Lung (tissue), 12 donors: ENCODE data around the gene SETD1A. TPM values are rescaled to one million over a fixed set of nuclear protein-coding genes. Genes with fewer than 3 reads are reported as not detected.

Experiments
- ATAC-seq: fragments of 200-7000 bp; cut with Tn5 transposase; one replicate; pipeline ENCODE4 v1.9.1; 2020; ENCODE audit warnings: moderate number of reproducible peaks; ENCODE audit not compliant: insufficient read depth, low FRiP score
- DNase-seq, 3 donors: peaks; one replicate each; pipeline ENCODE4 v3.0.0-alpha.2; 2013 to 2017
- H3K27ac ChIP-seq, 2 donors: one replicate each; pipeline ENCODE4 v1.5.1; 2013; ENCODE audit warnings: mild to moderate bottlenecking in 2 of 2, moderate library complexity in 2 of 2, control low read depth in 1 of 2, inconsistent platforms in 1 of 2, low read depth in 1 of 2, low read length in 1 of 2
- H3K27me3 ChIP-seq, 3 donors: one replicate each; pipeline ENCODE4 v1.5.1; 2013; ENCODE audit warnings: low read length in 2 of 3; ENCODE audit not compliant: control insufficient read depth in 3 of 3, insufficient read depth in 3 of 3
- H3K36me3 ChIP-seq, 4 donors: one replicate each; pipeline ENCODE4 v1.5.1; 2013; ENCODE audit warnings: low read length in 4 of 4, mild to moderate bottlenecking in 1 of 4, moderate library complexity in 1 of 4; ENCODE audit not compliant: control insufficient read depth in 4 of 4, insufficient read depth in 4 of 4
- H3K4me1 ChIP-seq, 5 donors: one replicate each; pipeline ENCODE4 v1.5.1; 2013; ENCODE audit warnings: low read length in 5 of 5, mild to moderate bottlenecking in 2 of 5, moderate library complexity in 1 of 5; ENCODE audit not compliant: control insufficient read depth in 5 of 5, insufficient read depth in 5 of 5
- H3K4me3 ChIP-seq: one replicate; pipeline ENCODE4 v1.5.1; 2013; ENCODE audit warnings: mild to moderate bottlenecking, control low read depth, moderate library complexity
- H3K9ac ChIP-seq, 2 donors: one replicate each; pipeline ENCODE4 v1.5.1; 2013; ENCODE audit warnings: low read length in 2 of 2, control low read depth in 1 of 2; ENCODE audit not compliant: insufficient read depth in 1 of 2
- H3K9me3 ChIP-seq, 4 donors: one replicate each; pipeline ENCODE4 v1.5.1; 2013; ENCODE audit warnings: low read length in 3 of 4, mild to moderate bottlenecking in 1 of 4, moderate library complexity in 1 of 4; ENCODE audit not compliant: control insufficient read depth in 4 of 4, insufficient read depth in 3 of 4
- WGBS, 2 donors: extraction: QIAGEN DNeasy Blood & Tissue Kit; methylation state at CpG; one replicate each; pipeline ENCODE4 v1.1.7; 2013; 5-methylcytosine and 5-hydroxymethylcytosine counted together
- polyA plus RNA-seq, 2 donors: library from polyadenylated mRNA; stranded (reverse); fragments of 200-250 nt; gene quantifications; one replicate each; pipeline ENCODE4 v1.2.1, GENCODE V29; 2013
- total RNA-seq, 2 donors: library from RNA; depleted of rRNA in 1 of 2; stranded (reverse); fragments of >200 nt in 1 of 2; gene quantifications; one replicate each; pipeline ENCODE4 v1.2.1, GENCODE V29; 2014 to 2021
- TF ChIP-seq, protein P1 (sequence below): IDR thresholded peaks from 2 replicates; pipeline ENCODE4 v1.5.1; 2012; ENCODE audit warnings: mild to moderate bottlenecking; ENCODE audit errors: control extremely low read depth, extremely low read depth
- donor health status: control.
- donor health status: control.
- donor health status: Bipolar disorder and iron deficiency.
- donor health status: healthy.
- donor health status: DM: yes; HTN: yes; CAD: no.

Gene SETD1A
- total and polyA plus RNA-seq, 4 donors = 7.4 to 22.0 (median 10.9) TPM

DNA sequence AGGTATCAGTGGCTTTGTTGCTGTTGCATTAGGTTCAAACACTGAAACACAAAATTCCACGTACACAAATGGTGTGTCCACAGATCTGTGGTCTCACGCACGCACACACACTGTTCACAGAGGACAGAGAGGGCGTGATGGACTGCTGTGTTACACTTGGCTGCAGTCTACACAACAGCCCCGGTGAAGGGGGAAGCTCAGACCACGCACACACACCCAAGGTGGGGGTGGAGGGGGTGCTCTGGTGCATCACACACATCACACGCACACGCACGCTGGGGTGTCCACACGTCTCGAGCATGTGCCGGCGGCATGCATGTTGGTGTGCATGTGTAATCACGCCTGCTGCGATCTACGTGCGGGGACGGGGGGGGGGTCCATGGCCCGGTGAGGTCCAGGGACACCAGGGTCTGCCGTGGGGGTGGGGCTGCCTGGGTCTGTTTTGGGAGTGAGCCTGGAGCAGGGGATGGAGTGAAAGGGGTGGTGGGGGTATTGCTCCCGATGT, 34.8 kb downstream of the SETD1A start:
- DNase-seq (no peak), ATAC-seq (no peak)
- Histone ChIP-seq H3K4me1 (peaks cover 0 to 5% (median under 1%) of the 10 kb centered on the region in 5 donors), H3K4me3 (no peak overlapping the region), H3K9me3 (no peaks in the 10 kb centered on the region), H3K27ac (no peak overlapping the region), H3K36me3 (no peaks in the 10 kb centered on the region), H3K9ac (no peak overlapping the region), H3K27me3 (peaks cover 0 to 16% (median 6%) of the 10 kb centered on the region in 3 donors)
- TF ChIP-seq, protein P1, sequence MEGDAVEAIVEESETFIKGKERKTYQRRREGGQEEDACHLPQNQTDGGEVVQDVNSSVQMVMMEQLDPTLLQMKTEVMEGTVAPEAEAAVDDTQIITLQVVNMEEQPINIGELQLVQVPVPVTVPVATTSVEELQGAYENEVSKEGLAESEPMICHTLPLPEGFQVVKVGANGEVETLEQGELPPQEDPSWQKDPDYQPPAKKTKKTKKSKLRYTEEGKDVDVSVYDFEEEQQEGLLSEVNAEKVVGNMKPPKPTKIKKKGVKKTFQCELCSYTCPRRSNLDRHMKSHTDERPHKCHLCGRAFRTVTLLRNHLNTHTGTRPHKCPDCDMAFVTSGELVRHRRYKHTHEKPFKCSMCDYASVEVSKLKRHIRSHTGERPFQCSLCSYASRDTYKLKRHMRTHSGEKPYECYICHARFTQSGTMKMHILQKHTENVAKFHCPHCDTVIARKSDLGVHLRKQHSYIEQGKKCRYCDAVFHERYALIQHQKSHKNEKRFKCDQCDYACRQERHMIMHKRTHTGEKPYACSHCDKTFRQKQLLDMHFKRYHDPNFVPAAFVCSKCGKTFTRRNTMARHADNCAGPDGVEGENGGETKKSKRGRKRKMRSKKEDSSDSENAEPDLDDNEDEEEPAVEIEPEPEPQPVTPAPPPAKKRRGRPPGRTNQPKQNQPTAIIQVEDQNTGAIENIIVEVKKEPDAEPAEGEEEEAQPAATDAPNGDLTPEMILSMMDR = no peak
- WGBS, 2 donors = 81 to 83% methylated on average over 21 of the region's 21 CpGs

GRCh38 chr16:30992931-30993816, 35.6 kb downstream of the SETD1A start:
- Histone ChIP-seq H3K9ac (no peak overlapping the region), H3K9me3 (no peaks in the 10 kb centered on the region), H3K27me3 (peaks cover 0 to 18% (median 6%) of the 10 kb centered on the region in 3 donors), H3K27ac (no peak overlapping the region), H3K4me1 (peaks cover 0 to 5% (median 4%) of the 10 kb centered on the region in 5 donors), H3K36me3 (no peaks in the 10 kb centered on the region), H3K4me3 (no peak overlapping the region)
- TF ChIP-seq, protein P1 = no peak
- 66 to 68% methylated on average over 29 of the region's 29 CpGs for WGBS, 2 donors
- no peak for DNase-seq
- ATAC-seq = no peak

DNA sequence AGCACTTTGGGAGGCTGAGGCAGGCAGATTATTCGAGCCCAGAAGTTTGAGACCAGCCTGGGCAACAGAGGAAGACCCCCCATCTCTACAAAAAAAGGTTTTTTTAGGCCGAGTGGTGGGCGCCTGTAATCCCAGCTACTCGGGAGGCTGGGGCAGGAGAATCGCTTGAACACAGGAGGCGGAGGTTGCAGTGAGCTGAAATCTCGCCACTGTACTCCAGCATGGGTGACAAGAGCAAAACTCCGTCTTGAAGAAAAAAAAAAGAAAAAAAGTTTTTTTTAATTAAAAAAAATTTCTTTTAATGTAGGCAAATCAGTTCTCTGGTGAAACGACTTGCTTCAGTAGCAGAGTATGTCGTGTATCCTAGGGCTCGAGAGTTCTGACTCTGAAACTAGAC, 38.4 kb downstream of the SETD1A start:
- no peak overlapping the region for H3K27ac ChIP-seq
- no peak overlapping the region for H3K4me3 ChIP-seq
- no peaks in the 10 kb centered on the region for H3K9me3 ChIP-seq
- ATAC-seq (no peak), DNase-seq (no peak)
- TF ChIP-seq, protein P1 = no peak
- 86 to 93% methylated on average over 11 of the region's 11 CpGs for WGBS, 2 donors
- no peak overlapping the region for H3K9ac ChIP-seq
- peaks cover 0 to 5% (median 4%) of the 10 kb centered on the region in 5 donors for H3K4me1 ChIP-seq
- H3K36me3 ChIP-seq = no peaks in the 10 kb centered on the region
- peaks cover 0 to 23% (median 6%) of the 10 kb centered on the region in 3 donors for H3K27me3 ChIP-seq
